ENCODE measurements around the gene ADGRA3. TPM values are rescaled to one million over a fixed set of nuclear protein-coding genes. Genes with fewer than 3 reads are reported as not detected.
A peak's percentile ranks its signal among the peaks of the same experiment; 100 is the strongest.

Gene ADGRA3
- total RNA-seq, 4 donors from 2014 or later: 99.1 to 117 (median 109) TPM

DNA sequence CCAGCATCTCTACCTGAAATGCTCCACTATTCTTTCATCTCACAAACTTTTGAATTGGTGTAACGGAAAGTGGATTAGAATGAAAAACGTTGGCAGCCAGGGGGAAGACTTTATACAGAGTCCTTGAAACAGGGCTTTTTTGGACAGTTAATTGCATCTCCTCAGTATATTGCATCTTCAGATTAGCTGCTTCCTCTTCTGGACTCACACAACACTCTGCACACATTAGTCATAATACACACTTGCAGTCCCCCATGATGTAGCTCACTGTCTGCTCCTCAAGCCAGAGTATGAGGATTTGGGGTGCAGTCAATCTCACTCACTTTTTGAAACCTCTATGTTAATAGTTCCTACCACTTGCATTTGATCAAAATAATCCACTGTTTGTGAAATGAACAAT lies 101.0 kb downstream of the ADGRA3 start:
- TF ChIP-seq POLR2A (IDR thresholded peaks at IDR 0.05): no peak
- TF ChIP-seq, protein P1, sequence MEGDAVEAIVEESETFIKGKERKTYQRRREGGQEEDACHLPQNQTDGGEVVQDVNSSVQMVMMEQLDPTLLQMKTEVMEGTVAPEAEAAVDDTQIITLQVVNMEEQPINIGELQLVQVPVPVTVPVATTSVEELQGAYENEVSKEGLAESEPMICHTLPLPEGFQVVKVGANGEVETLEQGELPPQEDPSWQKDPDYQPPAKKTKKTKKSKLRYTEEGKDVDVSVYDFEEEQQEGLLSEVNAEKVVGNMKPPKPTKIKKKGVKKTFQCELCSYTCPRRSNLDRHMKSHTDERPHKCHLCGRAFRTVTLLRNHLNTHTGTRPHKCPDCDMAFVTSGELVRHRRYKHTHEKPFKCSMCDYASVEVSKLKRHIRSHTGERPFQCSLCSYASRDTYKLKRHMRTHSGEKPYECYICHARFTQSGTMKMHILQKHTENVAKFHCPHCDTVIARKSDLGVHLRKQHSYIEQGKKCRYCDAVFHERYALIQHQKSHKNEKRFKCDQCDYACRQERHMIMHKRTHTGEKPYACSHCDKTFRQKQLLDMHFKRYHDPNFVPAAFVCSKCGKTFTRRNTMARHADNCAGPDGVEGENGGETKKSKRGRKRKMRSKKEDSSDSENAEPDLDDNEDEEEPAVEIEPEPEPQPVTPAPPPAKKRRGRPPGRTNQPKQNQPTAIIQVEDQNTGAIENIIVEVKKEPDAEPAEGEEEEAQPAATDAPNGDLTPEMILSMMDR (IDR thresholded peaks at IDR 0.05): no peak

GRCh38 chr4:22413471-22413870 lies 102.4 kb downstream of the ADGRA3 start:
- Histone ChIP-seq H3K9me3 (no peaks in the 10 kb centered on the region), H3K4me1 (no peaks in the 10 kb centered on the region), H3K27me3 (no peaks in the 10 kb centered on the region), H3K4me3 (replicated peaks in 1 of 3) (no peak overlapping the region), H3K27ac (no peak overlapping the region), H3K36me3 (no peaks in the 10 kb centered on the region)
- 92 to 94% methylated on average over 4 of the region's 4 CpGs for WGBS, 2 donors
- no peak for TF ChIP-seq POLR2A (IDR thresholded peaks at IDR 0.05)
- TF ChIP-seq, protein P1 (IDR thresholded peaks at IDR 0.05): no peak
- intact Hi-C loops (cut with DNase I): loop anchor here (5.0 kb wide), 1 partner anchor 194 kb away; no protein-coding TSS in a partner anchor
- no peak for DNase-seq

More for the DNA sequence above, 101.0 kb downstream of the ADGRA3 start:
- no peak for DNase-seq
- H3K36me3 ChIP-seq: no peaks in the 10 kb centered on the region
- H3K27me3 ChIP-seq: no peaks in the 10 kb centered on the region
- no peaks in the 10 kb centered on the region for H3K4me1 ChIP-seq
- no peak overlapping the region for H3K27ac ChIP-seq
- H3K9me3 ChIP-seq: no peaks in the 10 kb centered on the region
- intact Hi-C loops (cut with DNase I): loop anchor here (5.0 kb wide), 1 partner anchor 192 kb away; no protein-coding TSS in a partner anchor
- no peak overlapping the region for H3K4me3 ChIP-seq (replicated peaks in 1 of 3)
- WGBS, 2 donors: 74 to 76% methylated on average over 2 of the region's 2 CpGs

DNA sequence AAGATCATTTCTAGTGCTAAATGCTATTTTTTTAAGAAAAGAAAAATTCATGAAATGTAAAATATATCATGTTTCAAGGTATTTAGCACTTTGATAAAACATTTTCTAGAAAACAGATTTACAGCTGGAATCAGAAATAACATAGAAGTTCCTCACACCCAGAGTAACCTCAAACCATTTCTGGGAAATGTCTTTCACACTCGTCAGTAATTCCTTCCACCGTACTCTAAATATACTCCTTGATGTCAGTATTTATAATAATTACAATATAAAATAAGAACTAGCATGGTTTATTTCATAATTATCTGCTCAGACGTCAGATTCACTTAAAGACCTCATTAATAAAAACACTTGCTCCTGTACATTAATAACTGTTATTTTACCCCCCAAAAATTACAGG lies 103.9 kb downstream of the ADGRA3 start:
- H3K27me3 ChIP-seq: no peaks in the 10 kb centered on the region
- H3K27ac ChIP-seq: no peak overlapping the region
- TF ChIP-seq, protein P1 (IDR thresholded peaks at IDR 0.05): no peak
- TF ChIP-seq POLR2A (IDR thresholded peaks at IDR 0.05): no peak
- intact Hi-C loops (cut with DNase I): loop anchor here (5.0 kb wide), 1 partner anchor 195 kb away; no protein-coding TSS in a partner anchor
- no peaks in the 10 kb centered on the region for H3K4me1 ChIP-seq
- no peak for DNase-seq
- H3K36me3 ChIP-seq: no peaks in the 10 kb centered on the region
- WGBS, 2 donors: 95 to 96% methylated on average over 3 of the region's 3 CpGs
- H3K9me3 ChIP-seq: no peaks in the 10 kb centered on the region
- H3K4me3 ChIP-seq (replicated peaks in 1 of 3): no peak overlapping the region

- Histone ChIP-seq H3K36me3 (no peaks in the 10 kb centered on the region), H3K27me3 (no peaks in the 10 kb centered on the region), H3K4me1 (no peaks in the 10 kb centered on the region), H3K4me3 (replicated peaks in 1 of 3) (no peak overlapping the region), H3K9me3 (no peaks in the 10 kb centered on the region), H3K27ac (no peak overlapping the region)
- intact Hi-C loops (cut with DNase I): loop anchor here (5.0 kb wide), 1 partner anchor 197 kb away; no protein-coding TSS in a partner anchor
- 90% methylated on average over 1 of the region's 1 CpG for WGBS, 2 donors
- no peak for DNase-seq
- no peak for TF ChIP-seq POLR2A (IDR thresholded peaks at IDR 0.05)
- TF ChIP-seq, protein P1 (IDR thresholded peaks at IDR 0.05): peak in 5 of 6 experiments; percentile 20 to 78 (median 58)
Observed at GRCh38 chr4:22410645-22411247, 105.1 kb downstream of the ADGRA3 start.

DNA sequence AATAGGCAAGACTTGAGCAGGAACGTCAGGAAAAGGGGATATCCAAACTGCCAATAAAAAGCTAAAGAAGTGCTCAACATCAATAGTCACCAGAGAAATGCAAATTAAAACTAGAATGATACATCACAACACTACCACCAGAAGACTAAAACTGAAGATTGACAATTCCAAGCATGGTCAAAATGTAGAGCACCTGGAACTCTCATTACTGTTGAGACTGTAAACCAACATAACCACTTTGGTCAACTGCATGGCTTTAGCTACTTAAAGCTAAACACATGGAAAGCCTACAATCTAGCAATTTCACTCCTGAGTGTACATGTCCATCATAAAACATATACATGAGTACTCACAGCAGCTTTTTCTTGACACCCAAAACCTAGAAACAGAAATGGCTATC lies 107.4 kb downstream of the ADGRA3 start:
- no peak for TF ChIP-seq POLR2A (IDR thresholded peaks at IDR 0.05)
- TF ChIP-seq, protein P1 (IDR thresholded peaks at IDR 0.05): no peak

More for the DNA sequence above, 107.4 kb downstream of the ADGRA3 start:
- 78 to 86% methylated on average over 1 of the region's 1 CpG for WGBS, 2 donors
- intact Hi-C loops (cut with DNase I): no loop called here
- no peaks in the 10 kb centered on the region for H3K36me3 ChIP-seq
- no peaks in the 10 kb centered on the region for H3K27me3 ChIP-seq
- H3K9me3 ChIP-seq: no peaks in the 10 kb centered on the region
- no peak for DNase-seq
- no peaks in the 10 kb centered on the region for H3K4me1 ChIP-seq
- no peak overlapping the region for H3K4me3 ChIP-seq (replicated peaks in 1 of 3)
- no peak overlapping the region for H3K27ac ChIP-seq

Data from thyroid gland (tissue), 4 donors.